AG04449 (cell line): ENCODE results near the gene GPR31.
"Not testable (repeated sequence)": the region's sequence is repeated elsewhere in the genome, so short reads cannot be mapped to it uniquely, and the experiment has no call there.

ENCODE experiments used
- CTCF ChIA-PET: fragments of 350-600 bp; formaldehyde crosslinking; extraction: SDS; loops from one replicate; lab custom pipeline; 2021; ENCODE audit warnings: antibody characterized with exemption; lab: Yijun Ruan, JAX
- POLR2A ChIA-PET: fragments of 400-600, 350-600 bp; formaldehyde crosslinking; extraction: SDS; loops from one replicate; lab custom pipeline; 2020; ENCODE audit warnings: antibody characterized with exemption, inconsistent platforms; lab: Yijun Ruan, JAX
- DNase-seq: peaks from one replicate; pipeline ENCODE4 v3.0.0-alpha.2; 2010; ENCODE audit warnings: low read depth, low spot score
- H3K4me3 ChIP-seq: 2 replicates; pipeline ENCODE4 v1.5.1; 2011; ENCODE audit warnings: low read depth, mild to moderate bottlenecking, control low read depth, low read length
- TF ChIP-seq, protein P1 (sequence below): IDR thresholded peaks from one replicate; pipeline ENCODE4 v1.5.1; 2011; ENCODE audit warnings: mild to moderate bottlenecking, moderate library complexity, low read length, control low read depth, inconsistent platforms; ENCODE audit not compliant: insufficient read depth; ENCODE audit errors: missing control alignments

GPR31 gene

GRCh38 chr6:167182913-167183314 lies 25.1 kb upstream of the GPR31 start:
- CTCF ChIA-PET, POLR2A ChIA-PET, DNase-seq, H3K4me3 ChIP-seq: not testable (repeated sequence)

GRCh38 chr6:167181351-167181750 lies 23.6 kb upstream of the GPR31 start:
- H3K4me3 ChIP-seq, POLR2A ChIA-PET, DNase-seq, CTCF ChIA-PET: not testable (repeated sequence)

DNA sequence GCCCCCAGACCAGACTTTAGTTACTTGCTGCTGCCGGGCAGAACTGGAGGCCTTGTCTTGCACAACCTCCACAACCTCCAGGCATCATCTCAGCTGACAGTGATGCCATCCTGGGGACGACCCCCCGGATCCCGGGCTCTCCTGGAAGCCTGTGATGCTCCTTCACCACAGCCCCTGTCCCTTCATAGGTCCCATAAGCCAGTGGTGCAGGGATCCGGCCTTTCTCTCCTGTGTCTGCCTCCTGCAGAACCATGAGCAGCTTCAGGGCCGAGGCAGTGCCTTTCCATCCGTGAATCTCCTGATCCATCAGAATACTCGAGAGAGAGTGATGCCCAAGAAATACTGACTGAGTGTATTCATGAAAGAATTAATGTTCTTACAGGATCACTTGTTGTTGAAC lies 22.3 kb upstream of the GPR31 start:
- POLR2A ChIA-PET, CTCF ChIA-PET, H3K4me3 ChIP-seq, DNase-seq: not testable (repeated sequence)

DNA sequence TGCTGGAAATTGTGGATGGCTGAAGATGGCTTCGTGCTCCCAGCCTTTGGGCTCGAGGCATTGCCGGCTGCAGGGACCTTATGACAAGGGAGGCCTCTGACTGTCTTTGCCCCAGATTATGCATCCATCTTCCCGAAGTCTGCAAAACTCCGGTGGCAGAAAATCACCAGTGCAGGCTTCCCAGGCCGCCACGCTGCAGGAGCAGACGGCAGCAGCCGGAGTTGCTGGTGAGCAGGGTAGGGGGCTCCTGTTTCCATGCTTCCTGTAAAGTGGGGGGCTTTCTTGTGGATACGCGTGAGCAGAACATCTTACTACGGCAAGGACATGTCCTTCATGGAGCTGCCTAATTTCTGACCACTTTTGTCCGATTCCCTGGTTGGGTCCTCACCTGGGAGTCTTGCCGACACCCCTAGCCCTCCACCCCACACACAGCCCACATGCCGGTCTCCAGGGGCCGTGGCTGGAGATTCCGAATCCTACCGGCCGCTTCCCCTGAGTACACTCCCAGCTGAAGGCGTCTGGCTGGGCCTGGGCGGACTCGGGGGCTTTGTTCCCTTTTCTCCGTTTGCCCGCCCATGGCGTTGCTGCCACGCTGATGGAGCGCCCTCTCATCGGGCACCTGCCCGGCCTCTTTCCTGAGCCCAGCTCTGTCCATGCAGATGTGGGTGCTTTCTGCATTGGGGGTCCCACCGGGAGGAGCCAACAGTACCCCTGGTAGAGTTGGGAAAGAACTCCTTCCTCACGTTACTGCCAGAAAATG lies 21.3 kb upstream of the GPR31 start:
- DNase-seq, H3K4me3 ChIP-seq, CTCF ChIA-PET, POLR2A ChIA-PET: not testable (repeated sequence)

GRCh38 chr6:167177271-167177670 lies 19.5 kb upstream of the GPR31 start:
- POLR2A ChIA-PET, DNase-seq, CTCF ChIA-PET, H3K4me3 ChIP-seq: not testable (repeated sequence)

GRCh38 chr6:167172011-167172410 lies 14.2 kb upstream of the GPR31 start:
- DNase-seq, CTCF ChIA-PET, POLR2A ChIA-PET, H3K4me3 ChIP-seq: not testable (repeated sequence)

GRCh38 chr6:167171300-167171699 lies 13.5 kb upstream of the GPR31 start:
- CTCF ChIA-PET, POLR2A ChIA-PET, H3K4me3 ChIP-seq, DNase-seq: not testable (repeated sequence)

GRCh38 chr6:167169867-167170266 lies 12.1 kb upstream of the GPR31 start:
- POLR2A ChIA-PET, DNase-seq, CTCF ChIA-PET, H3K4me3 ChIP-seq: not testable (repeated sequence)

DNA sequence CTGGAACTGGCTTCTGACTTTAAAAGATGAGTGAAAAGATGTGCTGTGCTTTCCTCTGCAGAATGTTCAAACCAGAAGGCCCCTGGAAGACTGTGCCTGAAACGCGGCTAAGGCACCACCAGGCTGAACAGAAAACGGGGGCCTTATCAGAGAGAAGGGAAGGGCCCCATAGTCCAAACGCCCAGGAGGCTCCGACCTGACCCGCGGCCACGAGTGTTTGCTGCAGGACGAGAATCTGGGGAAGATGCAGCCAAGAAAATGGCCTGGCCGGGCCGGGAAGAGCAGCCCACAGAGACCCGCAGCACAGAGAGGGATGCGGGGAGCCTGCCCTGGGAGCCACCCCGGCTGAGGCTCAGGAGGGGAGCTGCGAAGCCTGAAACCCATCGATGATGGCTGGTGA lies 10.5 kb upstream of the GPR31 start:
- H3K4me3 ChIP-seq, CTCF ChIA-PET, DNase-seq, POLR2A ChIA-PET: not testable (repeated sequence)

DNA sequence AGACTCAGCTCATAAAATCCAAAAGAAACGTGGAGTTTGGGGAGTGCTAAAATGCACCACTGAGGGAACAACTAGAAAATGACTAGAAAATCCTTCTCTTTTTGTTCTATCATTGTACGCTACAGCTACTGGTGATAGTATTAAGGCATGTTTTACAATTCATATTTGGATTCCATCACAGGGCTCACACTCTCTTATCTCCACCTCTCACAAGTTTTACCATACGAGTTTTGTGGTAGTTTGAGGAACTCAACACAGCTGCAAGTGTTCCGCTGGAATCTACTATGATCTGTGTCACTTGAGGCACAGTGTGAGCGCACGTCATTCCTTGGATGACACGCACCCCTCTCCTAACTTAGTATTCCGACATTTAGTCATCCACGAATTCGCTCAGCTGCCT lies 9.9 kb upstream of the GPR31 start:
- DNase-seq, CTCF ChIA-PET, POLR2A ChIA-PET, H3K4me3 ChIP-seq: not testable (repeated sequence)

DNA sequence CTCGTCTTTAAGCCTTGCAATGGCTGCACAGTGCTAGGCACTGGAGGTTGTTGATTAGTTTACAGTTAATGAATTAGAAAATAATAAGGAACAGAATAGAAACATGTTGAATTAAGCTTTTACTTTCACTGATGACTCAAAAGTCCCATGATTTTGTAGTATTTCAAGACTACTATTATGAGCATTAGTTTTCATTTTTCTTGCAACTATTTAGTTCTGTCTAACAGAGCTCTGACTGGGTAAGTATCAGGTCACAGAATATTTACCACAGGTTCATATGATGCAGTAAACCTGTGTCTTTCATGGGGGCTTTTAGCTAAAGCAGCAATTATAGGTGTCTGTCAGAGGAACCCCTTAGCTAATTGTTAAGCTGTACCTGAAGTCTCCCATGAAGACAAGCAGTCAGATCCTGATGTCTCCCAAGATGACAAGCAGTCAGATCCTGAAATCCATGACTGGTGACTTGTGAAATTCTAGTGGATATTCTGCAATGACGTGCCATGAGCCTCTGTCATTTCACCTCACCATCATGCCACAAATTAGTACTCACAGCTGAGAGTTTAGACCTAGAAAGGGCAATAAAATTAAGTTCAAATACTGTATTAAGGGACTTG lies 8.2 kb upstream of the GPR31 start:
- CTCF ChIA-PET: no interaction called here
- POLR2A ChIA-PET: no interaction called here
- H3K4me3 ChIP-seq: no peak overlapping the region
- no peak for DNase-seq
- TF ChIP-seq, protein P1, sequence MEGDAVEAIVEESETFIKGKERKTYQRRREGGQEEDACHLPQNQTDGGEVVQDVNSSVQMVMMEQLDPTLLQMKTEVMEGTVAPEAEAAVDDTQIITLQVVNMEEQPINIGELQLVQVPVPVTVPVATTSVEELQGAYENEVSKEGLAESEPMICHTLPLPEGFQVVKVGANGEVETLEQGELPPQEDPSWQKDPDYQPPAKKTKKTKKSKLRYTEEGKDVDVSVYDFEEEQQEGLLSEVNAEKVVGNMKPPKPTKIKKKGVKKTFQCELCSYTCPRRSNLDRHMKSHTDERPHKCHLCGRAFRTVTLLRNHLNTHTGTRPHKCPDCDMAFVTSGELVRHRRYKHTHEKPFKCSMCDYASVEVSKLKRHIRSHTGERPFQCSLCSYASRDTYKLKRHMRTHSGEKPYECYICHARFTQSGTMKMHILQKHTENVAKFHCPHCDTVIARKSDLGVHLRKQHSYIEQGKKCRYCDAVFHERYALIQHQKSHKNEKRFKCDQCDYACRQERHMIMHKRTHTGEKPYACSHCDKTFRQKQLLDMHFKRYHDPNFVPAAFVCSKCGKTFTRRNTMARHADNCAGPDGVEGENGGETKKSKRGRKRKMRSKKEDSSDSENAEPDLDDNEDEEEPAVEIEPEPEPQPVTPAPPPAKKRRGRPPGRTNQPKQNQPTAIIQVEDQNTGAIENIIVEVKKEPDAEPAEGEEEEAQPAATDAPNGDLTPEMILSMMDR: no peak

GRCh38 chr6:167164261-167164660 lies 6.5 kb upstream of the GPR31 start:
- POLR2A ChIA-PET: no interaction called here
- CTCF ChIA-PET: no interaction called here

More at GRCh38 chr6:167164261-167164660, 6.5 kb upstream of the GPR31 start:
- H3K4me3 ChIP-seq: no peak overlapping the region
- TF ChIP-seq, protein P1: no peak
- no peak for DNase-seq
